SK-N-SH (cell line): ENCODE measurements around the gene AMD1. TPM values are rescaled to one million over a fixed set of nuclear protein-coding genes. Genes with fewer than 3 reads are reported as not detected.

Source experiments
- CTCF ChIA-PET: fragments of 300-600, 350-600 bp; formaldehyde crosslinking; extraction: SDS; loops from one replicate; lab custom pipeline; 2021; lab: Yijun Ruan, JAX
- POLR2A ChIA-PET: fragments of 350-600 bp; sonication (Branson Sonifier 250); formaldehyde crosslinking; extraction: SDS; loops from one replicate; lab custom pipeline; 2020; ENCODE audit warnings: antibody characterized with exemption, inconsistent platforms; lab: Yijun Ruan, JAX
- DNase-seq: peaks from one replicate; pipeline ENCODE4 v3.0.0; 2012
- H2AFZ ChIP-seq: fragments of 200-600 bp; sonication (generic); 2 replicates; pipeline ENCODE4 v1.8.1; 2016; ENCODE audit warnings: antibody characterized with exemption, mild to moderate bottlenecking, low read depth
- H3F3A ChIP-seq: fragments of 200-600 bp; sonication (generic); replicated peaks from 2 replicates; pipeline ENCODE3; 2016; ENCODE audit warnings: antibody characterized with exemption, mild to moderate bottlenecking; ENCODE audit not compliant: insufficient read depth
- H3K27ac ChIP-seq, 2 experiments: fragments of 200-500 bp in 1 of 2; fragments of 200-600 bp in 1 of 2; sonication (Bioruptor generic) in 1 of 2; sonication (generic), shearing (Covaris generic) in 1 of 2; 2 replicates each; pipeline versions ENCODE4 v1.5.1 to v1.6.1; 2014 to 2016; ENCODE audit warnings: low read depth in 2 of 2, inconsistent platforms in 1 of 2, low read length in 1 of 2, mild to moderate bottlenecking in 1 of 2, mixed read lengths in 1 of 2
- H3K27me3 ChIP-seq: fragments of 200-600 bp; sonication (generic), shearing (Covaris generic); 2 replicates; pipeline ENCODE4 v1.6.1; 2016; ENCODE audit warnings: mixed run types; ENCODE audit not compliant: insufficient read depth
- H3K36me3 ChIP-seq, 2 experiments: fragments of 200-500 bp in 1 of 2; fragments of 200-600 bp in 1 of 2; sonication (Bioruptor generic) in 1 of 2; sonication (generic) in 1 of 2; replicated peaks in 1 of 2; 2 replicates each; pipeline versions ENCODE3 to v1.5.1; 2014 to 2016; ENCODE audit warnings: low read length in 1 of 2, mild to moderate bottlenecking in 1 of 2; ENCODE audit not compliant: insufficient read depth in 2 of 2, control insufficient read depth in 1 of 2
- H3K4me1 ChIP-seq, 2 experiments: fragments of 200-500 bp in 1 of 2; fragments of 200-600 bp in 1 of 2; sonication (Bioruptor generic) in 1 of 2; sonication (generic), shearing (Covaris generic) in 1 of 2; 2 replicates each; pipeline versions ENCODE4 v1.5.1 to v1.6.1; 2014 to 2016; ENCODE audit warnings: low read depth in 1 of 2, low read length in 1 of 2, mixed run types in 1 of 2; ENCODE audit not compliant: insufficient read depth in 2 of 2, control insufficient read depth in 1 of 2
- H3K4me2 ChIP-seq: fragments of 200-600 bp; sonication (generic), shearing (Covaris generic); 2 replicates; pipeline ENCODE4 v1.6.1; 2017; ENCODE audit warnings: mixed run types
- H3K4me3 ChIP-seq, 2 experiments: fragments of 200-500 bp in 1 of 2; fragments of 200-600 bp in 1 of 2; sonication (Bioruptor generic) in 1 of 2; sonication (generic), shearing (Covaris generic) in 1 of 2; 2 replicates each; pipeline versions ENCODE4 v1.5.1 to v1.8.1; 2014 to 2016; ENCODE audit warnings: low read depth in 2 of 2, inconsistent platforms in 1 of 2, low read length in 1 of 2, mild to moderate bottlenecking in 1 of 2, mixed read lengths in 1 of 2, moderate library complexity in 1 of 2
- H3K79me2 ChIP-seq: fragments of 200-600 bp; sonication (generic); 2 replicates; pipeline ENCODE4 v1.8.1; 2017; ENCODE audit warnings: mild to moderate bottlenecking; ENCODE audit not compliant: insufficient read depth
- H3K9ac ChIP-seq: fragments of 200-600 bp; sonication (generic); 2 replicates; pipeline ENCODE4 v1.6.1; 2017; ENCODE audit warnings: mixed run types
- H3K9me2 ChIP-seq: fragments of 200-600 bp; sonication (generic); 2 replicates; pipeline ENCODE4 v1.6.1; 2017; ENCODE audit warnings: mixed run types
- H3K9me3 ChIP-seq: fragments of 200-600 bp; sonication (generic); 2 replicates; pipeline ENCODE4 v1.6.1; 2017; ENCODE audit warnings: mixed run types, mild to moderate bottlenecking, moderate library complexity
- H4K20me1 ChIP-seq: fragments of 200-600 bp; sonication (generic); 2 replicates; pipeline ENCODE4 v1.6.1; 2017; ENCODE audit warnings: mild to moderate bottlenecking, mixed run types; ENCODE audit not compliant: insufficient read depth
- FOXJ3 ChIP-seq: sonication (generic); formaldehyde crosslinking; IDR thresholded peaks from 2 replicates; pipeline ENCODE4 v1.5.1; 2020; ENCODE audit warnings: mild to moderate bottlenecking, missing genetic modification reagents
- FOXM1 ChIP-seq: IDR thresholded peaks from 2 replicates; pipeline ENCODE4 v1.4.0; 2012; ENCODE audit warnings: low read depth, mild to moderate bottlenecking
- GABPA ChIP-seq: IDR thresholded peaks from 2 replicates; pipeline ENCODE4 v1.4.0; 2012; ENCODE audit warnings: low read depth, mild to moderate bottlenecking
- IRF3 ChIP-seq: fragments of 150-350 bp; IDR thresholded peaks from 2 replicates; pipeline ENCODE4 v1.6.1; 2016; ENCODE audit warnings: mild to moderate bottlenecking, low read depth, low read length
- JUND ChIP-seq: IDR thresholded peaks from 2 replicates; pipeline ENCODE4 v1.4.0; 2012
- NFIC ChIP-seq: IDR thresholded peaks from 2 replicates; pipeline ENCODE4 v1.4.0; 2012; ENCODE audit warnings: borderline replicate concordance
- POLR2AphosphoS5 ChIP-seq: IDR thresholded peaks from 2 replicates; pipeline ENCODE4 v1.6.1; 2012; ENCODE audit warnings: low read depth, low read length
- RAD21 ChIP-seq: IDR thresholded peaks from 2 replicates; pipeline ENCODE4 v1.6.1; 2012; ENCODE audit warnings: mild to moderate bottlenecking, low read length
- RCOR1 ChIP-seq: fragments of 150-350 bp; IDR thresholded peaks from 2 replicates; pipeline ENCODE4 v1.6.1; 2017; ENCODE audit warnings: antibody characterized with exemption, low read length
- REST ChIP-seq: IDR thresholded peaks from 2 replicates; pipeline ENCODE4 v1.6.1; 2012; ENCODE audit warnings: mild to moderate bottlenecking, low read depth, low read length, moderate library complexity
- RFX5 ChIP-seq: IDR thresholded peaks from 2 replicates; pipeline ENCODE4 v1.6.1; 2012; ENCODE audit warnings: mild to moderate bottlenecking, improper control_type of control experiment, low read length
- SIN3A ChIP-seq: IDR thresholded peaks from 2 replicates; pipeline ENCODE4 v1.6.1; 2012; ENCODE audit warnings: low read depth, mild to moderate bottlenecking, low read length, moderate library complexity, borderline replicate concordance
- TAF1 ChIP-seq: IDR thresholded peaks from 2 replicates; pipeline ENCODE4 v1.6.1; 2012; ENCODE audit warnings: low read depth, mild to moderate bottlenecking, low read length, moderate library complexity, borderline replicate concordance
- TCF12 ChIP-seq: IDR thresholded peaks from 2 replicates; pipeline ENCODE4 v1.4.0; 2012
- TEAD4 ChIP-seq: IDR thresholded peaks from 2 replicates; pipeline ENCODE4 v1.4.0; 2012; ENCODE audit warnings: mild to moderate bottlenecking, borderline replicate concordance; ENCODE audit not compliant: insufficient read depth
- ZBTB33 ChIP-seq: IDR thresholded peaks from 2 replicates; pipeline ENCODE4 v1.4.0; 2012; ENCODE audit warnings: low read depth, borderline replicate concordance
- WGBS: methylation state at CpG from one replicate; pipeline ENCODE4 v1.1.6; 2017; ENCODE audit warnings: low lambda C conversion rate; 5-methylcytosine and 5-hydroxymethylcytosine counted together
- polyA plus RNA-seq, 3 experiments: library from polyadenylated mRNA; depleted of rRNA; stranded (reverse); fragments of >200 nt; gene quantifications; 2 replicates each; pipeline ENCODE4 v1.2.3, GENCODE V29; 2012

The AMD1 gene
- polyA plus RNA-seq, 1 of the 3 experiments (the other 2 are of a cell fraction): 21.1 TPM

DNA sequence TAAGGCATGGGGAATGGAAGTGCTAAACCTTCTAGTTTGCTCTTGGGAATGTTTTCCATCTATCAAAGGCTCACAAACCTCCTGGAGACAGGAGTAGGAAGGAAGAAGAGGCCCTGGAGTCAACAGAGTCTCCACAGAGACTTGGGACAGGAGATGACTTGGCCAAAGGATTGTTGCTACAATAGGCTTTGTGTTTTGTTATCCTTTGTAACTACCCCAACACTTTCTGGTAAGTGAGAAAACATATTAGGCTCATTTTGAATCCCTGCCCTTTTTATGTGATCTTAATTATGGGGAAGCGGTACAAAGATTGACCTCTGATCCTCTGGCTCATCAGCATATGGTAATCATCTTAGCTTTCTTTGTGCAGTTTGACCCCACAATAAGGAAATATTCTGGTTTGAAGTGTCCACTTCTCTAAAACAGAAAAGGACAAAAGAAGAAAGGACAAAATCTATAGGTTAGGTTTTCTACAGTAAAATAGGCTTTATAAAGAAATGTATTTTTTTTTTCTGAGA lies 59.9 kb downstream of the AMD1 start:
- no peak overlapping the region for H2AFZ ChIP-seq
- H3K9me3 ChIP-seq: no peaks in the 10 kb centered on the region
- ChIA-PET POLR2A (no interaction called here), CTCF (interaction anchor here (0.6 to 1.8 kb wide), 3 partner anchors 9 to 407 kb away, joined by 3 to 7 read pairs (median 4); no protein-coding TSS in a partner anchor)
- H3F3A ChIP-seq: peaks cover 6% of the 10 kb centered on the region
- no peaks in the 10 kb centered on the region for H4K20me1 ChIP-seq
- no peak overlapping the region for H3K9ac ChIP-seq
- H3K4me2 ChIP-seq: no peak overlapping the region
- no peaks in the 10 kb centered on the region for H3K79me2 ChIP-seq
- no peak for DNase-seq
- no peaks in the 10 kb centered on the region for H3K4me1 ChIP-seq
- no peaks in the 10 kb centered on the region for H3K27me3 ChIP-seq
- no peaks in the 10 kb centered on the region for H3K9me2 ChIP-seq
- no peaks in the 10 kb centered on the region for H3K36me3 ChIP-seq
- 100% methylated on average over 1 of the region's 1 CpG for WGBS
- no peak overlapping the region for H3K4me3 ChIP-seq
- no peak overlapping the region for H3K27ac ChIP-seq
- TF ChIP-seq TAF1: no peak
- TF ChIP-seq NFIC: no peak
- TF ChIP-seq SIN3A: no peak
- no peak for TF ChIP-seq JUND
- TF ChIP-seq RFX5: no peak
- TF ChIP-seq FOXM1: no peak
- TF ChIP-seq GABPA: no peak
- TF ChIP-seq, all 33 proteins: peak for 0

- H3K79me2 ChIP-seq: no peaks in the 10 kb centered on the region
- TF ChIP-seq REST: no peak
- no peak for TF ChIP-seq IRF3
- TF ChIP-seq GABPA: no peak
- no peak for TF ChIP-seq RCOR1
- no peak for TF ChIP-seq POLR2AphosphoS5
- TF ChIP-seq JUND: no peak
- no peak for TF ChIP-seq ZBTB33
- no peak for TF ChIP-seq RAD21
- TF ChIP-seq FOXJ3: no peak
- TF ChIP-seq TAF1: no peak
- no peak for TF ChIP-seq TCF12
- no peak for TF ChIP-seq TEAD4
- H3K9ac ChIP-seq: no peak overlapping the region
- no peak overlapping the region for H3K27ac ChIP-seq
- H3F3A ChIP-seq: peaks cover 5% of the 10 kb centered on the region
- no peaks in the 10 kb centered on the region for H3K27me3 ChIP-seq
- no peaks in the 10 kb centered on the region for H4K20me1 ChIP-seq
- H3K4me1 ChIP-seq: no peaks in the 10 kb centered on the region
- ChIA-PET CTCF (interaction anchor here (1.4 kb wide), 1 partner anchor 8 kb away, joined by 4 read pairs; no protein-coding TSS in a partner anchor), POLR2A (no interaction called here)
- H3K9me2 ChIP-seq: no peaks in the 10 kb centered on the region
- no peaks in the 10 kb centered on the region for H3K9me3 ChIP-seq
- no peak overlapping the region for H3K4me2 ChIP-seq
- no peak overlapping the region for H2AFZ ChIP-seq
- DNase-seq: no peak
- WGBS: 94% methylated on average over 6 of the region's 6 CpGs
- H3K4me3 ChIP-seq: no peak overlapping the region
- H3K36me3 ChIP-seq: no peaks in the 10 kb centered on the region
Measured at GRCh38 chr6:110935171-110935570, 60.6 kb downstream of the AMD1 start.
